Measurements from ENCODE around the gene NPB.

DNA sequence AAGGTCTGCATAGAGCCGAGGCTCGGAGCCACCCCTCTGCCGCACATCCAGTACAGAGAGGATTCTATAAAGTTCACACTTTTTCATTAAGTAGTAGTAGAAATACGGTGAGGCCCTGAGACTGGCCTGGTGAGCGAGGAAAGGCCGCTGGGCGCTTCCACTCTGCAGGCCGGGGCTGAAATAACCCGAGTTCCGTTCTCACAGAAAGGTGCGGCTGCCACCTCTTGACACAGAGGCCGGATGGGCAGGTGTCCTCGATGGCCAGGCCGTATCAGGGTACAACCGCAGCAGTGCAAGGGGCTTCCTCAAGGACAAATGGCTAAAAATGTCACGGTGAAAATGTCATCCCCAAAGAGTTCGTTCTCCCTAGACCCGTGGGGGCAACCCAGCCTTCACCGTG, 9.9 kb downstream of the NPB start:
- TF ChIP-seq POLR2AphosphoS5 (IDR thresholded peaks at IDR 0.05; ENCODE audit: low read depth, low read length): no peak
- no peak for TF ChIP-seq POLR2A (IDR thresholded peaks at IDR 0.05; ENCODE audit: low read depth, low read length)
- no peak for TF ChIP-seq TAF1 (IDR thresholded peaks at IDR 0.05; ENCODE audit: low read depth, low read length)
